Epithelial cell of proximal tubule (primary cell): ENCODE results near the gene FANCB. TPM values are rescaled to one million over a fixed set of nuclear protein-coding genes. Genes with fewer than 3 reads are reported as not detected.

Experiments used
- DNase-seq: peaks from one replicate; pipeline ENCODE4 v3.0.0-alpha.2; 2011; ENCODE audit warnings: low read depth
- H3K4me3 ChIP-seq: 2 replicates; pipeline ENCODE4 v1.5.1; 2011; ENCODE audit warnings: low read depth, mild to moderate bottlenecking, low read length
- CTCF ChIP-seq: conservative IDR thresholded peaks from 2 replicates; pipeline ENCODE4 v1.5.1; 2012; ENCODE audit warnings: low read depth, mild to moderate bottlenecking, low read length
- total RNA-seq: library from RNA; depleted of rRNA; stranded (reverse); fragments of >200 nt; gene quantifications from 2 replicates; pipeline ENCODE4 v1.2.3, GENCODE V29; 2015

The FANCB gene
- total RNA-seq, 1 donor from 2014 or later = 3.0 TPM

- no peak overlapping the region for H3K4me3 ChIP-seq
- no peak for TF ChIP-seq CTCF
- no peak for DNase-seq
Measured at GRCh38 chrX:14903891-14904290, 31.0 kb upstream of the FANCB start.

- H3K4me3 ChIP-seq = no peak overlapping the region
- TF ChIP-seq CTCF = no peak
- no peak for DNase-seq
Measured at GRCh38 chrX:14902537-14902936, 29.7 kb upstream of the FANCB start.

- peak; percentile 47 for DNase-seq
- no peak overlapping the region for H3K4me3 ChIP-seq
- TF ChIP-seq CTCF = no peak
Measured at GRCh38 chrX:14899607-14900006, 26.7 kb upstream of the FANCB start.

- DNase-seq = no peak
- no peak for TF ChIP-seq CTCF
Measured at GRCh38 chrX:14897042-14897441, 24.2 kb upstream of the FANCB start.

GRCh38 chrX:14896273-14896672, 23.4 kb upstream of the FANCB start:
- no peak overlapping the region for H3K4me3 ChIP-seq
- TF ChIP-seq CTCF = no peak
- no peak for DNase-seq

More at GRCh38 chrX:14897042-14897441, 24.2 kb upstream of the FANCB start:
- no peak overlapping the region for H3K4me3 ChIP-seq

GRCh38 chrX:14886252-14886651, 13.4 kb upstream of the FANCB start:
- no peak overlapping the region for H3K4me3 ChIP-seq
- TF ChIP-seq CTCF = no peak

GRCh38 chrX:14884714-14885113, 11.8 kb upstream of the FANCB start:
- TF ChIP-seq CTCF = no peak
- no peak for DNase-seq
- no peak overlapping the region for H3K4me3 ChIP-seq

More at GRCh38 chrX:14886252-14886651, 13.4 kb upstream of the FANCB start:
- DNase-seq = no peak
